ENCODE measurements around the gene UQCRQ. TPM values are rescaled to one million over a fixed set of nuclear protein-coding genes. Genes with fewer than 3 reads are reported as not detected.

Gene UQCRQ
- total and polyA plus RNA-seq, 9 of the 15 experiments (the other 6 are each of a cell fraction or from before 2014, with no cell fraction given): 235 to 2,421 (median 883) TPM

DNA sequence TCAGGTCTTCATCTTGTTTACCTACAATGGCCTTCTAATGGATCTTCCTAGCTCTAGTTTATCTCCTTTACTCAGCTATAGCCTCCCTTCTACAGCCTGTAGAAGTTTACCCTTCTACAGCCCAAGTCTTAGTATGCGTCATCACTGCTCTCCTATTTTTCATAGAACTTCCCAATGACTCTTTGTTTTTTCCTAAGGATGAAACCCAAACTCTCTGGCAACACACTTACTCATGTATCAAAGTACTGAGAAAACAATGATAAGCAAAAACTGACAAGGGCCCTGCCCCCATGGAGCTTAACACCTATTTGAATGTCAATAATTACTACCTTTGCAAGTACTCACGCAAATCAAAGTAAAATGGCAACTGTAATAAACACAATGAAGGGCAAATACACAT is 40.7 kb downstream of the UQCRQ start (continued):
- peak; percentile 7; the same call in 1 of the 2 replicates for TF ChIP-seq FOXA1 (IDR thresholded peaks at IDR 0.05; ENCODE audit: borderline replicate concordance)
- TF ChIP-seq, protein P1, sequence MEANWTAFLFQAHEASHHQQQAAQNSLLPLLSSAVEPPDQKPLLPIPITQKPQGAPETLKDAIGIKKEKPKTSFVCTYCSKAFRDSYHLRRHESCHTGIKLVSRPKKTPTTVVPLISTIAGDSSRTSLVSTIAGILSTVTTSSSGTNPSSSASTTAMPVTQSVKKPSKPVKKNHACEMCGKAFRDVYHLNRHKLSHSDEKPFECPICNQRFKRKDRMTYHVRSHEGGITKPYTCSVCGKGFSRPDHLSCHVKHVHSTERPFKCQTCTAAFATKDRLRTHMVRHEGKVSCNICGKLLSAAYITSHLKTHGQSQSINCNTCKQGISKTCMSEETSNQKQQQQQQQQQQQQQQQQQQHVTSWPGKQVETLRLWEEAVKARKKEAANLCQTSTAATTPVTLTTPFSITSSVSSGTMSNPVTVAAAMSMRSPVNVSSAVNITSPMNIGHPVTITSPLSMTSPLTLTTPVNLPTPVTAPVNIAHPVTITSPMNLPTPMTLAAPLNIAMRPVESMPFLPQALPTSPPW (CRISPR knock-in tag; IDR thresholded peaks at IDR 0.05): no peak
- TF ChIP-seq DPF2 (IDR thresholded peaks at IDR 0.05): peak; percentile 60; the same call in 1 of the 2 replicates

DNA sequence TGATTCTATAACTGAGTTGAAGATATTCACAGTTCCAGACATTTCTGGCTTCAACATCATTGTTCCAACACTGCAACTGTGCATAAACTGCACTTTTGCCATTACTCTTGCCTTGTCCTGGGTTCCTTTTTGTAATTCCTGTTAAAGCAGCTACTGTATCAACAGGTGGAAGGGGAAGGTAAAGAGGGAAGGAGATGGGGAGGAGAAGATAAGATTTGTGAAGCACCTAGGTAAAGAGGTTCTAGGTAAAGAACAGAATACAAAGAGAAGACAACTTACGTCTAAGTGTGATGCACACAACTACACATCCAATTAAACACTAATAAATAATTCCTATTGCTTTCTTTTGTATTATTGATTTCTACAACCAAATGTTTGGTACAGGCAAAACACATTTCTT is 43.3 kb downstream of the UQCRQ start:
- TF ChIP-seq POLR2AphosphoS5 (IDR thresholded peaks at IDR 0.05; ENCODE audit: control insufficient read depth, insufficient read depth, low read depth, low read length) (no peak), SRSF1 (IDR thresholded peaks at IDR 0.05; ENCODE audit: low read depth, low read length) (no peak), ILK (tag; IDR thresholded peaks at IDR 0.05; ENCODE audit: borderline replicate concordance, low read depth) (no peak), KLF10 (CRISPR knock-in tag; IDR thresholded peaks at IDR 0.05) (no peak)
- TF ChIP-seq, protein P2, sequence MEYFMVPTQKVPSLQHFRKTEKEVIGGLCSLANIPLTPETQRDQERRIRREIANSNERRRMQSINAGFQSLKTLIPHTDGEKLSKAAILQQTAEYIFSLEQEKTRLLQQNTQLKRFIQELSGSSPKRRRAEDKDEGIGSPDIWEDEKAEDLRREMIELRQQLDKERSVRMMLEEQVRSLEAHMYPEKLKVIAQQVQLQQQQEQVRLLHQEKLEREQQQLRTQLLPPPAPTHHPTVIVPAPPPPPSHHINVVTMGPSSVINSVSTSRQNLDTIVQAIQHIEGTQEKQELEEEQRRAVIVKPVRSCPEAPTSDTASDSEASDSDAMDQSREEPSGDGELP (CRISPR knock-in tag; IDR thresholded peaks at IDR 0.05; ENCODE audit: borderline replicate concordance): no peak
- Histone ChIP-seq H3K27me3 (ENCODE audit: control insufficient read depth in 2 of 2, insufficient read depth in 2 of 2, low read length in 2 of 2) (no peaks in the 10 kb centered on the region), H3K9ac (ENCODE audit: insufficient read depth in 1 of 2, low read depth in 2 of 2, low read length in 2 of 2) (no peak overlapping the region), H3K27ac (ENCODE audit: extremely low read depth, low read depth, low read length) (no peak overlapping the region), H3K9me1 (ENCODE audit: control insufficient read depth, insufficient read depth, low read length) (no peaks in the 10 kb centered on the region), H4K20me1 (replicated peaks; ENCODE audit: control insufficient read depth, insufficient read depth, low read length) (no peaks in the 10 kb centered on the region), H2AFZ (ENCODE audit: low read depth, low read length) (no peak overlapping the region), H3K4me2 (ENCODE audit: insufficient read depth, low read length) (no peak overlapping the region), H3K4me3 (no peak overlapping the region), H3K9me3 (replicated peaks; ENCODE audit: control insufficient read depth, insufficient read depth, low read depth, low read length) (no peaks in the 10 kb centered on the region), H3K36me3 (ENCODE audit: control insufficient read depth, insufficient read depth, low read length) (peaks cover 36% of the 10 kb centered on the region; the same call in 2 of the 3 replicates), H3K79me2 (ENCODE audit: control insufficient read depth, insufficient read depth, low read length) (peaks cover 11% of the 10 kb centered on the region; the same call in 2 of the 3 replicates), H3K4me1 (replicated peaks in 1 of 2; ENCODE audit: control insufficient read depth in 2 of 2, insufficient read depth in 2 of 2, low read length in 2 of 2) (peaks cover 0 to 10% of the 10 kb centered on the region in 2 experiments; a peak in 2 of 5 replicates)
- WGBS (ENCODE audit: insufficient coverage, low coverage, missing lambda C conversion rate): 100% methylated on average over 1 of the region's 1 CpG
- ATAC-seq (no peak), FAIRE-seq (no peak), DNase-seq (ENCODE audit: extremely low read depth in 1 of 4, low spot score in 3 of 4) (no peak)
- CTCF ChIA-PET (ENCODE audit: low intra/inter-chr PET ratio): no interaction called here
- intact Hi-C loops (cut with micrococcal nuclease): no loop called here
- POLR2A ChIA-PET: interaction anchor here (0.5 kb wide), 1 partner anchor 216 kb away, joined by 4 read pairs; no protein-coding TSS in a partner anchor
- BruUV-seq (replicated peaks): no TSS peak
- in situ Hi-C loops (cut with MboI): loop anchor here (10.0 kb wide), 1 partner anchor 1735 kb away; the partner anchor contains the start of gene SEC24A
